H1 (cell line): ENCODE measurements around the gene MEF2D. TPM values are rescaled to one million over a fixed set of nuclear protein-coding genes. Genes with fewer than 3 reads are reported as not detected.

Experiments used
- CTCF ChIA-PET: fragments of 300-600 bp; sonication (Branson Sonifier 250); formaldehyde crosslinking; loops from one replicate; lab custom pipeline; 2021; ENCODE audit not compliant: partially characterized antibody; lab: Charles Lee
- POLR2A ChIA-PET: fragments of 300-600 bp; sonication (Branson Sonifier 250); formaldehyde crosslinking; loops from one replicate; lab custom pipeline; 2021; ENCODE audit warnings: inconsistent platforms; ENCODE audit not compliant: partially characterized antibody; lab: Charles Lee
- DNase-seq, 2 experiments: peaks; one replicate each; pipeline versions ENCODE4 v3.0.0 to v3.0.0-alpha.2; 2010 to 2022; ENCODE audit warnings: low spot score in 2 of 2, low read depth in 1 of 2, mixed read lengths in 1 of 2
- FAIRE-seq: peaks from 2 replicates; lab custom pipeline; 2011; peaks lifted over from hg19 to GRCh38; lab: Jason Lieb, UNC
- H2AFZ ChIP-seq: 2 replicates; pipeline ENCODE4 v1.8.1; 2012; ENCODE audit warnings: low read length, inconsistent platforms
- H2AK5ac ChIP-seq: 2 replicates; pipeline ENCODE4 v1.6.1; 2013; ENCODE audit warnings: low read depth, low read length
- H2BK120ac ChIP-seq: replicated peaks from 2 replicates; pipeline ENCODE3; 2013; ENCODE audit warnings: low read depth, low read length, inconsistent platforms
- H2BK12ac ChIP-seq: 2 replicates; pipeline ENCODE4 v1.6.1; 2013; ENCODE audit warnings: low read depth, low read length
- H2BK15ac ChIP-seq: 2 replicates; pipeline ENCODE4 v1.6.1; 2013; ENCODE audit warnings: low read length
- H2BK20ac ChIP-seq: 2 replicates; pipeline ENCODE4 v1.6.1; 2013; ENCODE audit warnings: low read length
- H2BK5ac ChIP-seq: 2 replicates; pipeline ENCODE4 v1.6.1; 2013; ENCODE audit warnings: low read depth, low read length
- H3K14ac ChIP-seq: 2 replicates; pipeline ENCODE4 v1.6.1; 2013; ENCODE audit warnings: inconsistent platforms; ENCODE audit not compliant: insufficient read length
- H3K18ac ChIP-seq: 2 replicates; pipeline ENCODE4 v1.6.1; 2013; ENCODE audit warnings: low read length; ENCODE audit errors: extremely low read depth
- H3K23ac ChIP-seq: 2 replicates; pipeline ENCODE4 v1.6.1; 2013; ENCODE audit warnings: inconsistent platforms; ENCODE audit not compliant: insufficient read length
- H3K23me2 ChIP-seq: 2 replicates; pipeline ENCODE4 v1.6.1; 2013; ENCODE audit warnings: low read depth, low read length
- H3K27ac ChIP-seq: 2 replicates; pipeline ENCODE4 v1.6.1; 2011; ENCODE audit warnings: low read depth, low read length, inconsistent platforms
- H3K27me3 ChIP-seq, 4 experiments: replicated peaks in 1 of 4; 1 replicate in 1 of 4; 2 replicates in 3 of 4; pipeline versions ENCODE4 v1.6.1 to v1.8.1; 2011 to 2013; ENCODE audit warnings: low read length in 3 of 4, mild to moderate bottlenecking in 3 of 4, inconsistent platforms in 2 of 4, mixed read lengths in 2 of 4, moderate library complexity in 1 of 4; ENCODE audit not compliant: control insufficient read depth in 3 of 4, insufficient read depth in 3 of 4; ENCODE audit errors: extremely low read depth in 1 of 4
- H3K36me3 ChIP-seq, 4 experiments: 2 replicates each; pipeline versions ENCODE4 v1.6.1 to v1.8.1; 2011 to 2013; ENCODE audit warnings: mild to moderate bottlenecking in 4 of 4, low read length in 3 of 4, moderate library complexity in 2 of 4, control low read depth in 1 of 4, inconsistent platforms in 1 of 4; ENCODE audit not compliant: insufficient read depth in 4 of 4, control insufficient read depth in 2 of 4
- H3K4ac ChIP-seq: replicated peaks from 2 replicates; pipeline ENCODE3; 2013; ENCODE audit warnings: low read length, low read depth, mixed read lengths, inconsistent platforms; ENCODE audit not compliant: insufficient read length
- H3K4me1 ChIP-seq, 4 experiments: replicated peaks in 1 of 4; 1 replicate in 1 of 4; 2 replicates in 3 of 4; pipeline versions ENCODE4 v1.6.1 to v1.8.1; 2011 to 2013; ENCODE audit warnings: low read length in 3 of 4, inconsistent platforms in 2 of 4, mixed read lengths in 1 of 4; ENCODE audit not compliant: insufficient read depth in 4 of 4, control insufficient read depth in 3 of 4
- H3K4me2 ChIP-seq, 2 experiments: 2 replicates each; pipeline versions ENCODE4 v1.6.1 to v1.8.1; 2011 to 2013; ENCODE audit warnings: low read depth in 2 of 2, low read length in 2 of 2, control low read depth in 1 of 2, inconsistent platforms in 1 of 2, mild to moderate bottlenecking in 1 of 2; ENCODE audit not compliant: insufficient read depth in 1 of 2
- H3K4me3 ChIP-seq, 4 experiments: fragments of 200-600, 300-600 bp in 1 of 4; sonication (generic), shearing (Covaris generic), sonication (Bioruptor Twin) in 1 of 4; 2 replicates each; pipeline versions ENCODE4 v1.5.1 to v1.8.1; 2011 to 2016; ENCODE audit warnings: low read length in 4 of 4, low read depth in 3 of 4, control low read depth in 2 of 4, inconsistent platforms in 2 of 4, mild to moderate bottlenecking in 2 of 4, mixed read lengths in 1 of 4, moderate library complexity in 1 of 4; ENCODE audit not compliant: insufficient read depth in 2 of 4; ENCODE audit errors: extremely low read depth in 1 of 4
- H3K56ac ChIP-seq: replicated peaks from 2 replicates; pipeline ENCODE3; 2013; ENCODE audit warnings: low read depth, mild to moderate bottlenecking, mixed read lengths, low read length, inconsistent platforms; ENCODE audit not compliant: insufficient read length
- H3K79me1 ChIP-seq: 2 replicates; pipeline ENCODE4 v1.6.1; 2013; ENCODE audit warnings: low read depth, low read length, control low read depth
- H3K79me2 ChIP-seq, 2 experiments: 2 replicates each; pipeline versions ENCODE4 v1.6.1 to v1.8.1; 2012 to 2013; ENCODE audit warnings: low read length in 2 of 2, mild to moderate bottlenecking in 2 of 2, inconsistent platforms in 1 of 2; ENCODE audit not compliant: insufficient read depth in 2 of 2, control insufficient read depth in 1 of 2
- H3K9ac ChIP-seq, 4 experiments: replicated peaks in 1 of 4; 1 replicate in 1 of 4; 2 replicates in 3 of 4; pipeline versions ENCODE4 v1.6.1 to v1.8.1; 2011 to 2013; ENCODE audit warnings: low read depth in 3 of 4, low read length in 3 of 4, control low read depth in 2 of 4, mild to moderate bottlenecking in 2 of 4, moderate library complexity in 2 of 4, inconsistent platforms in 1 of 4; ENCODE audit errors: extremely low read depth in 1 of 4
- H3K9me3 ChIP-seq, 2 experiments: 2 replicates each; pipeline versions ENCODE4 v1.6.1 to v1.8.1; 2012 to 2013; ENCODE audit warnings: mild to moderate bottlenecking in 2 of 2, moderate library complexity in 2 of 2, control low read depth in 1 of 2, inconsistent platforms in 1 of 2, low read depth in 1 of 2, low read length in 1 of 2, mixed read lengths in 1 of 2; ENCODE audit not compliant: insufficient read depth in 2 of 2
- H4K20me1 ChIP-seq, 2 experiments: replicated peaks in 1 of 2; 2 replicates each; pipeline versions ENCODE3 to v1.8.1; 2011 to 2013; ENCODE audit warnings: inconsistent platforms in 2 of 2, low read length in 2 of 2, mild to moderate bottlenecking in 1 of 2; ENCODE audit not compliant: insufficient read depth in 2 of 2, control insufficient read depth in 1 of 2
- H4K5ac ChIP-seq: 2 replicates; pipeline ENCODE4 v1.6.1; 2013; ENCODE audit warnings: low read length, low read depth, mixed read lengths, inconsistent platforms; ENCODE audit not compliant: insufficient read length
- H4K8ac ChIP-seq: 2 replicates; pipeline ENCODE4 v1.8.0; 2013; ENCODE audit warnings: mild to moderate bottlenecking, moderate library complexity, low read length, inconsistent platforms; ENCODE audit not compliant: insufficient read depth; ENCODE audit errors: extremely low read depth
- H4K91ac ChIP-seq: replicated peaks from 2 replicates; pipeline ENCODE3; 2013; ENCODE audit warnings: low read length, mixed read lengths, inconsistent platforms; ENCODE audit not compliant: insufficient read length
- BACH1 ChIP-seq: IDR thresholded peaks from 2 replicates; pipeline ENCODE4 v1.6.1; 2012; ENCODE audit warnings: low read length, improper control_type of control experiment
- CBX5 ChIP-seq: fragments of 300-800, 300-1000 bp; sonication (generic); IDR thresholded peaks from 2 replicates; pipeline ENCODE4 v1.7.1; 2016; ENCODE audit warnings: antibody characterized with exemption, low read length, low read depth
- CTBP2 ChIP-seq: IDR thresholded peaks from 2 replicates; pipeline ENCODE4 v1.7.0; 2011; ENCODE audit warnings: borderline replicate concordance, mild to moderate bottlenecking, moderate library complexity, mixed read lengths, low read length; ENCODE audit not compliant: insufficient read depth, insufficient read length
- NANOG ChIP-seq: IDR thresholded peaks from 2 replicates; pipeline ENCODE4 v1.6.1; 2011; ENCODE audit warnings: low read length, low read depth, mild to moderate bottlenecking, inconsistent platforms; ENCODE audit not compliant: insufficient read depth, poor library complexity, severe bottlenecking
- NRF1 ChIP-seq: IDR thresholded peaks from 2 replicates; pipeline ENCODE4 v1.6.1; 2011; ENCODE audit warnings: mild to moderate bottlenecking, low read depth, low read length, improper control_type of control experiment
- PHF8 ChIP-seq: fragments of 200-600 bp; sonication (generic); conservative IDR thresholded peaks from 2 replicates; pipeline ENCODE4 v1.7.1; 2012; ENCODE audit warnings: low read depth, mild to moderate bottlenecking, inconsistent platforms, low read length, moderate library complexity
- RXRA ChIP-seq: IDR thresholded peaks from 2 replicates; pipeline ENCODE4 v1.6.1; 2011; ENCODE audit warnings: low read depth, mild to moderate bottlenecking, low read length, moderate library complexity; ENCODE audit not compliant: insufficient read depth
- SAP30 ChIP-seq: fragments of 300-600 bp; sonication (generic); IDR thresholded peaks from 2 replicates; pipeline ENCODE4 v1.7.1; 2012; ENCODE audit warnings: low read length, moderate library complexity, mild to moderate bottlenecking, inconsistent platforms; ENCODE audit not compliant: insufficient read depth, insufficient replicate concordance
- SP2 ChIP-seq: IDR thresholded peaks from 2 replicates; pipeline ENCODE4 v1.6.1; 2012; ENCODE audit warnings: mild to moderate bottlenecking, low read length, inconsistent platforms
- TCF12 ChIP-seq: IDR thresholded peaks from 2 replicates; pipeline ENCODE4 v1.6.1; 2011; ENCODE audit warnings: low read depth, mild to moderate bottlenecking, low read length
- YY1 ChIP-seq: IDR thresholded peaks from 2 replicates; pipeline ENCODE4 v1.6.1; 2011; ENCODE audit warnings: low read depth, mild to moderate bottlenecking, low read length
- WGBS, 2 experiments: shearing (Covaris generic) in 1 of 2; methylation state at CpG; one replicate each; pipeline versions ENCODE4 v1.1.6 to v1.1.7; 2013 to 2015; ENCODE audit warnings: low lambda C conversion rate in 2 of 2, mixed read lengths in 2 of 2, inconsistent platforms in 1 of 2, low coverage in 1 of 2, missing lambda C conversion rate in 1 of 2; ENCODE audit not compliant: insufficient replicate concordance in 2 of 2, insufficient coverage in 1 of 2, insufficient read length in 1 of 2; ENCODE audit errors: extremely low coverage in 1 of 2, missing lambda C conversion rate in 1 of 2; 5-methylcytosine and 5-hydroxymethylcytosine counted together
- polyA plus RNA-seq, 7 experiments: library from polyadenylated mRNA; depleted of rRNA in 3 of 7; stranded (reverse) in 5 of 7; unstranded in 2 of 7; fragments of >200 nt in 5 of 7; fragments of 200-250 nt in 2 of 7; gene quantifications; 1 replicate in 5 of 7; 2 replicates in 1 of 7; 4 replicates in 1 of 7; pipeline versions ENCODE4 v1.2.1 to v1.2.3, GENCODE V29; 2011 to 2013; ENCODE audit warnings: missing spikeins in 2 of 7, mixed read lengths in 2 of 7
- total RNA-seq: library from RNA; stranded (reverse); fragmentation: NEBNext Ultra II Directional; extraction: Animal tissue kit (Norgen Biotek cat#: 25700); gene quantifications from 2 replicates; pipeline ENCODE4 v1.2.1, GENCODE V29; 2021

The MEF2D gene
- total and polyA plus RNA-seq, 2 of the 8 experiments (the other 6 are each of a cell fraction or from before 2014, with no cell fraction given): 17.3 to 20.3 TPM

GRCh38 chr1:156497078-156497742, 3.4 kb downstream of the MEF2D start:
- Histone ChIP-seq H2BK20ac (no peak overlapping the region), H4K91ac (peak overlapping the region; percentile 29), H3K27me3 (no peaks in the 10 kb centered on the region), H3K4me3 (no peak overlapping the region), H2BK12ac (peak overlapping the region; percentile 71; the same call in 1 of the 2 replicates), H2BK120ac (no peak overlapping the region), H4K20me1 (peaks cover 2 to 5% of the 10 kb centered on the region in 2 experiments), H2AK5ac (peak overlapping the region; percentile 93; the same call in 1 of the 2 replicates), H3K36me3 (no peaks in the 10 kb centered on the region), H3K27ac (no peak overlapping the region), H4K5ac (no peak overlapping the region), H3K18ac (peak overlapping the region; percentile 60), H2AFZ (no peak overlapping the region), H3K4me1 (peaks cover 25 to 47% (median 33%) of the 10 kb centered on the region in 4 experiments), H2BK5ac (0 out of 2 replicates have a peak overlapping the region, but pooled peaks have one; percentile 52), H3K23me2 (peaks cover 20% of the 10 kb centered on the region), H3K4ac (peak overlapping the region; percentile 19), H3K79me1 (peaks cover 39% of the 10 kb centered on the region), H4K8ac (no peak overlapping the region), H3K23ac (no peak overlapping the region), H3K9ac (0 out of 7 replicates have a peak overlapping the region, but pooled peaks of 1 of the 4 experiments have one; percentile 12), H2BK15ac (peak overlapping the region; percentile 88; the same call in 1 of the 2 replicates), H3K79me2 (peaks cover 12 to 72% of the 10 kb centered on the region in 2 experiments), H3K9me3 (no peaks in the 10 kb centered on the region), H3K4me2 (peak overlapping the region in 1 of 2 experiments; percentile 90; a peak in 2 of 4 replicates), H3K14ac (no peak overlapping the region), H3K56ac (no peak overlapping the region)
- 83% methylated on average over 11 of the region's 11 CpGs; no CpG with 5 or more reads in 1 of the 2 experiments for WGBS, 2 experiments
- TF ChIP-seq PHF8: no peak
- no peak for TF ChIP-seq NRF1
- no peak for TF ChIP-seq CBX5
- TF ChIP-seq TCF12: no peak
- TF ChIP-seq SP2: no peak
- no peak for TF ChIP-seq YY1
- no peak for TF ChIP-seq CTBP2
- TF ChIP-seq NANOG: no peak
- no peak for TF ChIP-seq BACH1
- no peak for TF ChIP-seq RXRA
- TF ChIP-seq SAP30: no peak
- POLR2A ChIA-PET: interaction anchor here (0.8 kb wide), 2 partner anchors 16 to 38 kb away, joined by 3 to 4 read pairs; no protein-coding TSS in a partner anchor
- DNase-seq: no peak
- CTCF ChIA-PET: interaction anchor here (1.1 to 17.4 kb wide), 3 partner anchors 10 to 31 kb away, joined by 3 to 236 read pairs (median 5); no protein-coding TSS in a partner anchor
- FAIRE-seq: no peak
